Measurements from ENCODE around the gene GPR156. TPM values are rescaled to one million over a fixed set of nuclear protein-coding genes. Genes with fewer than 3 reads are reported as not detected.
"Not testable (repeated sequence)": the region's sequence is repeated elsewhere in the genome, so short reads cannot be mapped to it uniquely, and the experiment has no call there.

Gene GPR156
- total and polyA plus RNA-seq, 2 donors (not counting 3 experiments of a cell fraction or from before 2014, with no cell fraction given) = 0.14 to 0.27 TPM

- no peak for DNase-seq (ENCODE audit: low read depth, low spot score)
- POLR2A ChIA-PET = no interaction called here
- Histone ChIP-seq H3K36me3 (ENCODE audit: control insufficient read depth in 2 of 2, extremely low read depth in 1 of 2, insufficient read depth in 2 of 2, low read length in 2 of 2) (no peaks in the 10 kb centered on the region), H2AFZ (ENCODE audit: low read depth, low read length) (no peak overlapping the region), H3K79me2 (ENCODE audit: control insufficient read depth, insufficient read depth, low read length) (no peaks in the 10 kb centered on the region), H3K9me1 (replicated peaks; ENCODE audit: control insufficient read depth, extremely low read depth, insufficient read depth, low read length) (no peaks in the 10 kb centered on the region), H3K4me2 (ENCODE audit: insufficient read depth, low read length) (no peak overlapping the region), H4K20me1 (replicated peaks; ENCODE audit: control insufficient read depth, extremely low read depth, insufficient read depth, low read length) (no peaks in the 10 kb centered on the region), H3K9ac (replicated peaks; ENCODE audit: extremely low read depth, insufficient read depth, low read length) (no peak overlapping the region), H3K27me3 (ENCODE audit: control insufficient read depth in 2 of 2, insufficient read depth in 2 of 2, low read length in 2 of 2) (no peaks in the 10 kb centered on the region), H3K27ac (ENCODE audit: insufficient read depth, low read depth, low read length) (no peak overlapping the region), H3K4me3 (replicated peaks in 1 of 3; ENCODE audit: insufficient read depth in 1 of 3, low read depth in 1 of 3, low read length in 3 of 3) (no peak overlapping the region), H3K4me1 (ENCODE audit: control insufficient read depth, extremely low read depth, insufficient read depth, low read length) (no peaks in the 10 kb centered on the region), H3K9me3 (replicated peaks; ENCODE audit: control insufficient read depth, insufficient read depth, low read length) (no peaks in the 10 kb centered on the region)
- CTCF ChIA-PET = interaction anchor here (1.0 kb wide), 1 partner anchor 11 kb away, joined by 3 read pairs; no protein-coding TSS in a partner anchor
- no peak for FAIRE-seq
- dilution Hi-C loops (cut with MboI; ENCODE audit: extremely low pct_ligation_motif_present, low sequenced_read_pairs) (no loop called here), intact Hi-C loops (cut with micrococcal nuclease) (no loop called here)
- BruUV-seq (replicated peaks) = no TSS peak
- TF ChIP-seq CTCF (IDR thresholded peaks at IDR 0.05; ENCODE audit: extremely low read depth in 1 of 2, insufficient read depth in 1 of 2, low read depth in 1 of 2, low read length in 2 of 2) (no peak), MYC (IDR thresholded peaks at IDR 0.05; ENCODE audit: low read depth, low read length) (no peak), EZH2 (IDR thresholded peaks at IDR 0.05; ENCODE audit: borderline replicate concordance, low read depth, low read length, severe bottlenecking) (no peak), JUN (IDR thresholded peaks at IDR 0.05; ENCODE audit: borderline replicate concordance, insufficient read depth, insufficient read length, low read depth) (no peak), POLR2A (IDR thresholded peaks at IDR 0.05; ENCODE audit: low read depth, low read length) (no peak), POLR2AphosphoS5 (IDR thresholded peaks at IDR 0.05; ENCODE audit: insufficient read depth, low read depth, low read length) (no peak), MAX (IDR thresholded peaks at IDR 0.05; ENCODE audit: insufficient read depth, insufficient read length) (no peak), FOS (IDR thresholded peaks at IDR 0.05; ENCODE audit: borderline replicate concordance, insufficient read depth, low read length) (no peak), GATA2 (IDR thresholded peaks at IDR 0.05; ENCODE audit: insufficient read depth, insufficient read length, low read depth, low read length) (no peak)
Observed at GRCh38 chr3:120298996-120299395, 14.0 kb upstream of the GPR156 start.

- H2AFZ ChIP-seq (ENCODE audit: low read depth, low read length); H3K36me3 ChIP-seq (ENCODE audit: control insufficient read depth in 2 of 2, extremely low read depth in 1 of 2, insufficient read depth in 2 of 2, low read length in 2 of 2); H3K9me3 ChIP-seq (replicated peaks; ENCODE audit: control insufficient read depth, insufficient read depth, low read length); H3K27ac ChIP-seq (ENCODE audit: insufficient read depth, low read depth, low read length); H3K9ac ChIP-seq (replicated peaks; ENCODE audit: extremely low read depth, insufficient read depth, low read length); DNase-seq (ENCODE audit: low read depth, low spot score); H3K79me2 ChIP-seq (ENCODE audit: control insufficient read depth, insufficient read depth, low read length); H3K27me3 ChIP-seq (ENCODE audit: control insufficient read depth in 2 of 2, insufficient read depth in 2 of 2, low read length in 2 of 2); dilution Hi-C loops (cut with MboI; ENCODE audit: extremely low pct_ligation_motif_present, low sequenced_read_pairs); H3K4me1 ChIP-seq (ENCODE audit: control insufficient read depth, extremely low read depth, insufficient read depth, low read length); H3K4me2 ChIP-seq (ENCODE audit: insufficient read depth, low read length); H3K4me3 ChIP-seq (replicated peaks in 1 of 3; ENCODE audit: insufficient read depth in 1 of 3, low read depth in 1 of 3, low read length in 3 of 3); H3K9me1 ChIP-seq (replicated peaks; ENCODE audit: control insufficient read depth, extremely low read depth, insufficient read depth, low read length); BruUV-seq (replicated peaks); intact Hi-C loops (cut with micrococcal nuclease); POLR2A ChIA-PET; H4K20me1 ChIP-seq (replicated peaks; ENCODE audit: control insufficient read depth, extremely low read depth, insufficient read depth, low read length); FAIRE-seq: not testable (repeated sequence)
- CTCF ChIA-PET = interaction anchor here (0.5 kb wide), 1 partner anchor 13 kb away, joined by 3 read pairs; no protein-coding TSS in a partner anchor
Observed at GRCh38 chr3:120291552-120291951, 6.5 kb upstream of the GPR156 start.

Data from endothelial cell of umbilical vein (primary cell).